HEK293 (cell line): Measurements from ENCODE around the gene DDX39A.

ENCODE experiments used
- CTCF ChIA-PET: fragments of 350-600 bp; formaldehyde crosslinking; extraction: SDS; loops from one replicate; lab custom pipeline; 2021; ENCODE audit warnings: antibody characterized with exemption; lab: Yijun Ruan, JAX
- POLR2A ChIA-PET: fragments of 300-600 bp; formaldehyde crosslinking; extraction: SDS; loops from one replicate; lab custom pipeline; 2020; ENCODE audit warnings: antibody characterized with exemption, inconsistent platforms; lab: Yijun Ruan, JAX
- H3K27ac ChIP-seq: fragments of 200-500 bp; sonication (Bioruptor generic); 2 replicates; pipeline ENCODE4 v1.5.1; 2014; ENCODE audit warnings: low read depth, low read length, control low read depth, inconsistent platforms; ENCODE audit errors: extremely low read depth
- H3K36me3 ChIP-seq, 2 experiments: fragments of 200-500 bp in 1 of 2; sonication (Bioruptor generic) in 1 of 2; 1 replicate in 1 of 2; 2 replicates in 1 of 2; pipeline ENCODE4 v1.5.1; 2014 to 2017; ENCODE audit warnings: inconsistent platforms in 2 of 2, low read length in 2 of 2; ENCODE audit not compliant: control insufficient read depth in 2 of 2, insufficient read depth in 1 of 2
- H3K4me1 ChIP-seq: fragments of 200-500 bp; sonication (Bioruptor generic); 2 replicates; pipeline ENCODE4 v1.5.1; 2014; ENCODE audit warnings: mild to moderate bottlenecking, low read length, inconsistent platforms; ENCODE audit not compliant: control insufficient read depth, insufficient read depth
- H3K4me3 ChIP-seq: 2 replicates; pipeline ENCODE4 v1.5.1; 2011; ENCODE audit warnings: low read depth, mild to moderate bottlenecking, control low read depth, low read length, moderate library complexity
- H3K9me3 ChIP-seq: fragments of 200-500 bp; sonication (Bioruptor generic); 2 replicates; pipeline ENCODE4 v1.5.1; 2014; ENCODE audit warnings: low read depth, low read length, inconsistent platforms; ENCODE audit not compliant: control insufficient read depth, insufficient read depth
- ELK4 ChIP-seq: IDR thresholded peaks from 2 replicates; pipeline ENCODE4 v1.6.1; 2011; ENCODE audit warnings: mild to moderate bottlenecking, low read depth, low read length, borderline replicate concordance
- GLIS1 ChIP-seq: fragments of 450-650 bp; formaldehyde crosslinking; IDR thresholded peaks from 2 replicates; pipeline ENCODE4 v1.5.1; 2016; ENCODE audit warnings: missing biosample characterization, missing genetic modification characterization
- KLF9 ChIP-seq: fragments of 450-650 bp; formaldehyde crosslinking; IDR thresholded peaks from 2 replicates; pipeline ENCODE4 v1.5.1; 2016; ENCODE audit warnings: missing biosample characterization, missing genetic modification characterization, low read depth
- MEIS1 ChIP-seq: sonication (generic); formaldehyde crosslinking; IDR thresholded peaks from 2 replicates; pipeline ENCODE4 v1.8.1; 2022; ENCODE audit warnings: missing genetic modification reagents, mild to moderate bottlenecking, borderline replicate concordance
- MZF1 ChIP-seq: fragments of 450-650 bp; formaldehyde crosslinking; IDR thresholded peaks from 2 replicates; pipeline ENCODE4 v1.5.1; 2017; ENCODE audit warnings: missing biosample characterization, missing genetic modification characterization, borderline replicate concordance
- PATZ1 ChIP-seq: fragments of 450-650 bp; formaldehyde crosslinking; IDR thresholded peaks from 2 replicates; pipeline ENCODE4 v1.5.1; 2016; ENCODE audit warnings: missing biosample characterization, missing genetic modification characterization
- REPIN1 ChIP-seq: fragments of 450-650 bp; formaldehyde crosslinking; IDR thresholded peaks from 2 replicates; pipeline ENCODE4 v1.5.1; 2017; ENCODE audit warnings: missing biosample characterization, missing genetic modification characterization, low read depth
- SCRT1 ChIP-seq: fragments of 450-650 bp; formaldehyde crosslinking; IDR thresholded peaks from 2 replicates; pipeline ENCODE4 v1.5.1; 2016; ENCODE audit warnings: missing biosample characterization, missing genetic modification characterization, borderline replicate concordance
- SP3 ChIP-seq: fragments of 450-650 bp; formaldehyde crosslinking; IDR thresholded peaks from 2 replicates; pipeline ENCODE4 v1.5.1; 2016; ENCODE audit warnings: missing biosample characterization, missing genetic modification characterization
- TRIM28 ChIP-seq: IDR thresholded peaks from 2 replicates; pipeline ENCODE4 v1.6.1; 2011; ENCODE audit warnings: low read length, control low read depth, borderline replicate concordance
- ZBTB1 ChIP-seq: fragments of 450-650 bp; formaldehyde crosslinking; IDR thresholded peaks from 2 replicates; pipeline ENCODE4 v1.5.1; 2016; ENCODE audit warnings: missing biosample characterization, missing genetic modification characterization
- ZBTB44 ChIP-seq: fragments of 450-650 bp; IDR thresholded peaks from 2 replicates; pipeline ENCODE4 v1.5.1; 2018; ENCODE audit warnings: missing biosample characterization, mild to moderate bottlenecking, missing genetic modification characterization
- ZFHX2 ChIP-seq: fragments of 450-650 bp; formaldehyde crosslinking; conservative IDR thresholded peaks from 2 replicates; pipeline ENCODE4 v1.5.1; 2016; ENCODE audit warnings: missing biosample characterization, missing genetic modification characterization
- ZFP41 ChIP-seq: fragments of 450-650 bp; formaldehyde crosslinking; IDR thresholded peaks from 2 replicates; pipeline ENCODE4 v1.5.1; 2016; ENCODE audit warnings: missing biosample characterization, missing genetic modification characterization, borderline replicate concordance
- ZNF146 ChIP-seq: fragments of 450-650 bp; formaldehyde crosslinking; IDR thresholded peaks from 2 replicates; pipeline ENCODE4 v1.5.1; 2016; ENCODE audit warnings: missing biosample characterization, missing genetic modification characterization
- ZNF302 ChIP-seq: fragments of 450-650 bp; formaldehyde crosslinking; IDR thresholded peaks from 2 replicates; pipeline ENCODE4 v1.5.1; 2016; ENCODE audit warnings: missing biosample characterization, missing genetic modification characterization, low read depth
- ZNF362 ChIP-seq: fragments of 450-650 bp; formaldehyde crosslinking; IDR thresholded peaks from 2 replicates; pipeline ENCODE4 v1.5.1; 2016; ENCODE audit warnings: missing biosample characterization, missing genetic modification characterization
- ZNF366 ChIP-seq: fragments of 450-650 bp; formaldehyde crosslinking; conservative IDR thresholded peaks from 2 replicates; pipeline ENCODE4 v1.5.1; 2016; ENCODE audit warnings: missing biosample characterization, missing genetic modification characterization
- ZNF394 ChIP-seq: fragments of 450-650 bp; formaldehyde crosslinking; IDR thresholded peaks from 2 replicates; pipeline ENCODE4 v1.5.1; 2016; ENCODE audit warnings: missing biosample characterization, missing genetic modification characterization, mild to moderate bottlenecking, moderate library complexity, borderline replicate concordance
- ZNF416 ChIP-seq: fragments of 450-650 bp; formaldehyde crosslinking; IDR thresholded peaks from 2 replicates; pipeline ENCODE4 v1.5.1; 2016; ENCODE audit warnings: missing biosample characterization, missing genetic modification characterization
- ZNF510 ChIP-seq: fragments of 450-650 bp; formaldehyde crosslinking; IDR thresholded peaks from 2 replicates; pipeline ENCODE4 v1.5.1; 2018; ENCODE audit warnings: mild to moderate bottlenecking, missing genetic modification characterization, missing biosample characterization; ENCODE audit not compliant: insufficient replicate concordance
- ZNF544 ChIP-seq: fragments of 450-650 bp; formaldehyde crosslinking; IDR thresholded peaks from 2 replicates; pipeline ENCODE4 v1.5.0; 2017; ENCODE audit warnings: missing biosample characterization, missing genetic modification characterization
- ZNF555 ChIP-seq: fragments of 450-650 bp; formaldehyde crosslinking; conservative IDR thresholded peaks from 2 replicates; pipeline ENCODE4 v1.5.1; 2017; ENCODE audit warnings: missing biosample characterization, mild to moderate bottlenecking, missing genetic modification characterization, inconsistent platforms
- ZNF664 ChIP-seq: fragments of 450-650 bp; formaldehyde crosslinking; IDR thresholded peaks from 2 replicates; pipeline ENCODE4 v1.5.1; 2016; ENCODE audit warnings: missing biosample characterization, missing genetic modification characterization

Gene DDX39A

GRCh38 chr19:14434543-14435319 is 15.6 kb upstream of the DDX39A start:
- TF ChIP-seq ZNF555 (tag by site-specific recombination): no peak
- TF ChIP-seq MEIS1 (CRISPR knock-in tag): no peak
- 0 out of 2 replicates have a peak, but pooled peaks have one; percentile 37 for TF ChIP-seq SP3 (tag by site-specific recombination)
- no peak for TF ChIP-seq ZNF146 (tag by site-specific recombination)
- no peak for TF ChIP-seq ZNF510
- no peak for TF ChIP-seq ZFHX2 (tag by site-specific recombination)
- 0 out of 2 replicates have a peak, but pooled peaks have one; percentile 17 for TF ChIP-seq ZNF366
- no peak for TF ChIP-seq SCRT1 (tag by site-specific recombination)
- TF ChIP-seq ZNF394: no peak
- TF ChIP-seq ZBTB44: peak; percentile 80
- TF ChIP-seq GLIS1 (tag by site-specific recombination): peak; percentile 57
- ChIA-PET POLR2A (interaction anchor here (0.6 kb wide), 1 partner anchor 571 kb away, joined by 3 read pairs; no protein-coding TSS in a partner anchor), CTCF (interaction anchor here (1.4 kb wide), 1 partner anchor 28 kb away, joined by 3 read pairs; no protein-coding TSS in a partner anchor)
- no peaks in the 10 kb centered on the region for H3K9me3 ChIP-seq
- peak overlapping the region; percentile 2; the same call in 1 of the 2 replicates for H3K4me3 ChIP-seq
- peaks cover 0 to 11% of the 10 kb centered on the region in 2 experiments; a peak in 2 of 3 replicates for H3K36me3 ChIP-seq
- H3K27ac ChIP-seq: no peak overlapping the region
- 0 out of 2 replicates have a peak, but pooled peaks cover 3% of the 10 kb centered on the region for H3K4me1 ChIP-seq

GRCh38 chr19:14433554-14434501 is 14.7 kb upstream of the DDX39A start:
- Histone ChIP-seq H3K27ac (peak overlapping the region; percentile 80; the same call in 1 of the 2 replicates), H3K4me3 (peak overlapping the region; percentile 63), H3K9me3 (no peaks in the 10 kb centered on the region), H3K4me1 (0 out of 2 replicates have a peak, but pooled peaks cover 3% of the 10 kb centered on the region), H3K36me3 (peaks cover 0 to 11% of the 10 kb centered on the region in 2 experiments; a peak in 2 of 3 replicates)
- POLR2A ChIA-PET: no interaction called here
- CTCF ChIA-PET: interaction anchor here (0.7 to 0.9 kb wide), 2 partner anchors 19 to 26 kb away, joined by 3 read pairs; no protein-coding TSS in a partner anchor
- TF ChIP-seq GLIS1 (tag by site-specific recombination): peak; percentile 32; the same call in 1 of the 2 replicates
- TF ChIP-seq REPIN1: no peak
- no peak for TF ChIP-seq TRIM28
- TF ChIP-seq ZNF362 (tag by site-specific recombination): no peak
- no peak for TF ChIP-seq ZFP41 (tag by site-specific recombination)
- TF ChIP-seq ZBTB1 (tag by site-specific recombination): no peak
- no peak for TF ChIP-seq MZF1 (tag by site-specific recombination)
- peak; percentile 47; the same call in 1 of the 2 replicates for TF ChIP-seq PATZ1 (tag by site-specific recombination)
- no peak for TF ChIP-seq ZNF664 (tag by site-specific recombination)
- peak; percentile 31; the same call in 1 of the 2 replicates for TF ChIP-seq KLF9 (tag by site-specific recombination)
- no peak for TF ChIP-seq ELK4
- no peak for TF ChIP-seq ZNF416 (tag by site-specific recombination)
- TF ChIP-seq ZNF302: no peak
- no peak for TF ChIP-seq ZNF510
- no peak for TF ChIP-seq ZNF544
